Measurements from ENCODE around the gene PTRH1.

- TF ChIP-seq E2F1 (CRISPR knock-in tag; IDR thresholded peaks at IDR 0.05) (no peak), ZNF737 (CRISPR knock-in tag; IDR thresholded peaks at IDR 0.05; ENCODE audit: borderline replicate concordance) (no peak), PHF8 (CRISPR knock-in tag; IDR thresholded peaks at IDR 0.05) (no peak), TAF15 (IDR thresholded peaks at IDR 0.05; ENCODE audit: low read depth, low read length, poor library complexity, severe bottlenecking) (no peak), ZNF841 (CRISPR knock-in tag; IDR thresholded peaks at IDR 0.05; ENCODE audit: borderline replicate concordance) (no peak), HDAC6 (IDR thresholded peaks at IDR 0.05; ENCODE audit: low read depth, low read length) (no peak), SRF (IDR thresholded peaks at IDR 0.05; ENCODE audit: low read depth, low read length) (no peak), NFYB (CRISPR knock-in tag; IDR thresholded peaks at IDR 0.05) (no peak), ZNF430 (CRISPR knock-in tag; IDR thresholded peaks at IDR 0.05) (no peak)
Measured at GRCh38 chr9:127726871-127727270, 11.4 kb upstream of the PTRH1 start.
